OCI-LY3 (cell line): ENCODE measurements around the gene SLC2A11.

Experiments used
- H2AFZ ChIP-seq: fragments of 200-600, 300-600 bp; shearing (Covaris generic); 2 replicates; pipeline ENCODE4 v1.6.0; 2014; ENCODE audit warnings: antibody characterized with exemption, low read depth, low read length
- H3K27ac ChIP-seq: fragments of 200-600, 300-600 bp; sonication (generic); 2 replicates; pipeline ENCODE4 v1.5.1; 2014; ENCODE audit warnings: mild to moderate bottlenecking, low read length, moderate library complexity, mixed read lengths
- H3K27me3 ChIP-seq: fragments of 200-600, 300-600 bp; sonication (generic); 2 replicates; pipeline ENCODE4 v1.6.1; 2014; ENCODE audit warnings: low read depth, low read length, mixed read lengths
- H3K36me3 ChIP-seq: fragments of 200-600, 300-600 bp; sonication (generic); replicated peaks from 2 replicates; pipeline ENCODE3; 2014; ENCODE audit warnings: low read depth, low read length, mixed read lengths
- H3K4me1 ChIP-seq: fragments of 300-600, 200-600 bp; sonication (generic); 2 replicates; pipeline ENCODE4 v1.6.1; 2014; ENCODE audit warnings: low read length, mixed read lengths
- H3K4me2 ChIP-seq: fragments of 200-600, 300-600 bp; sonication (generic); 2 replicates; pipeline ENCODE4 v1.6.1; 2014; ENCODE audit warnings: low read length, mixed read lengths
- H3K4me3 ChIP-seq: fragments of 300-600, 200-600 bp; sonication (generic); 2 replicates; pipeline ENCODE4 v1.5.1; 2014; ENCODE audit warnings: antibody characterized with exemption, mild to moderate bottlenecking, low read length, moderate library complexity
- H3K79me2 ChIP-seq: fragments of 300-600, 200-600 bp; shearing (Covaris generic); 2 replicates; pipeline ENCODE4 v1.6.1; 2014; ENCODE audit warnings: mild to moderate bottlenecking, low read length, mixed read lengths
- H3K9ac ChIP-seq: fragments of 300-600, 200-600 bp; shearing (Covaris generic); 2 replicates; pipeline ENCODE4 v1.6.0; 2014; ENCODE audit warnings: mild to moderate bottlenecking, low read length, moderate library complexity
- H3K9me3 ChIP-seq: fragments of 200-600, 300-600 bp; shearing (Covaris generic); 2 replicates; pipeline ENCODE4 v1.6.1; 2014; ENCODE audit warnings: low read length, mixed read lengths; ENCODE audit not compliant: insufficient read depth
- H4K20me1 ChIP-seq: fragments of 200-600, 300-600 bp; sonication (generic); 2 replicates; pipeline ENCODE4 v1.6.1; 2016; ENCODE audit warnings: low read length, mixed read lengths; ENCODE audit not compliant: insufficient read depth
- CTCF ChIP-seq: fragments of 200-600, 300-600 bp; sonication (generic); IDR thresholded peaks from 2 replicates; pipeline ENCODE4 v1.5.1; 2014; ENCODE audit warnings: antibody characterized with exemption, low read length, low read depth
- EZH2phosphoT487 ChIP-seq: fragments of 200-600 bp; shearing (Covaris generic); IDR thresholded peaks from 2 replicates; pipeline ENCODE4 v1.6.1; 2018; ENCODE audit warnings: antibody characterized with exemption, mixed run types, low read depth

Gene SLC2A11

GRCh38 chr22:23910496-23911190 is 53.0 kb downstream of the SLC2A11 start:
- Histone ChIP-seq H3K4me1 (peaks cover 23% of the 10 kb centered on the region), H3K27me3 (no peaks in the 10 kb centered on the region), H3K4me2 (no peak overlapping the region), H3K9ac (no peak overlapping the region), H2AFZ (no peak overlapping the region), H3K27ac (no peak overlapping the region), H3K9me3 (no peaks in the 10 kb centered on the region), H3K4me3 (no peak overlapping the region), H3K79me2 (0 out of 2 replicates have a peak, but pooled peaks cover 5% of the 10 kb centered on the region), H4K20me1 (no peaks in the 10 kb centered on the region), H3K36me3 (peaks cover under 1% of the 10 kb centered on the region)
- TF ChIP-seq CTCF, result no peak
- no peak for TF ChIP-seq EZH2phosphoT487

- Histone ChIP-seq H3K4me1 (peaks cover 29% of the 10 kb centered on the region), H3K79me2 (0 out of 2 replicates have a peak, but pooled peaks cover 5% of the 10 kb centered on the region)
Observed at GRCh38 chr22:23911318-23911980, 53.8 kb downstream of the SLC2A11 start.

GRCh38 chr22:23912293-23912903 is 54.7 kb downstream of the SLC2A11 start:
- Histone ChIP-seq H2AFZ (no peak overlapping the region), H3K9ac (no peak overlapping the region), H4K20me1 (no peaks in the 10 kb centered on the region), H3K4me2 (peak overlapping the region; percentile 81; the same call in 1 of the 2 replicates), H3K79me2 (0 out of 2 replicates have a peak, but pooled peaks cover 5% of the 10 kb centered on the region), H3K4me1 (peaks cover 29% of the 10 kb centered on the region), H3K4me3 (no peak overlapping the region), H3K36me3 (peaks cover 9% of the 10 kb centered on the region), H3K9me3 (no peaks in the 10 kb centered on the region), H3K27ac (no peak overlapping the region), H3K27me3 (no peaks in the 10 kb centered on the region)
- TF ChIP-seq CTCF (no peak), EZH2phosphoT487 (no peak)

More at GRCh38 chr22:23911318-23911980, 53.8 kb downstream of the SLC2A11 start:
- Histone ChIP-seq H3K27me3 (no peaks in the 10 kb centered on the region), H2AFZ (no peak overlapping the region), H4K20me1 (no peaks in the 10 kb centered on the region), H3K27ac (no peak overlapping the region), H3K9me3 (no peaks in the 10 kb centered on the region), H3K4me2 (no peak overlapping the region), H3K36me3 (peaks cover 3% of the 10 kb centered on the region), H3K4me3 (no peak overlapping the region), H3K9ac (no peak overlapping the region)
- TF ChIP-seq CTCF (no peak), EZH2phosphoT487 (no peak)

- no peaks in the 10 kb centered on the region for H3K27me3 ChIP-seq
- 0 out of 2 replicates have a peak, but pooled peaks cover 5% of the 10 kb centered on the region for H3K79me2 ChIP-seq
- no peak for TF ChIP-seq EZH2phosphoT487
- no peak for TF ChIP-seq CTCF
- H4K20me1 ChIP-seq, result no peaks in the 10 kb centered on the region
- H3K9ac ChIP-seq, result peak overlapping the region; percentile 93
- H3K4me3 ChIP-seq, result peak overlapping the region; percentile 89
- peak overlapping the region; percentile 70 for H3K27ac ChIP-seq
- H2AFZ ChIP-seq, result no peak overlapping the region
- no peaks in the 10 kb centered on the region for H3K9me3 ChIP-seq
- peaks cover 29% of the 10 kb centered on the region for H3K4me1 ChIP-seq
- H3K36me3 ChIP-seq, result peaks cover 13% of the 10 kb centered on the region
- peak overlapping the region; percentile 81 for H3K4me2 ChIP-seq
Observed at GRCh38 chr22:23913306-23913660, 55.6 kb downstream of the SLC2A11 start.
